ENCODE measurements around the gene DNAH3. TPM values are rescaled to one million over a fixed set of nuclear protein-coding genes. Genes with fewer than 3 reads are reported as not detected.

DNAH3 gene
- total and polyA plus RNA-seq, 2 of the 8 experiments (the other 6 are each of a cell fraction or from before 2014, with no cell fraction given): 0.57 to 0.71 TPM

GRCh38 chr16:20903899-20904506, 246.6 kb downstream of the DNAH3 start:
- Histone ChIP-seq H3K4me2 (ENCODE audit: insufficient read depth in 1 of 2, low read depth in 2 of 2, low read length in 2 of 2) (no peak overlapping the region), H3K27me3 (replicated peaks in 1 of 4; ENCODE audit: control insufficient read depth in 3 of 4, extremely low read depth in 1 of 4, insufficient read depth in 3 of 4, low read length in 3 of 4) (no peaks in the 10 kb centered on the region; a peak in 1 of 7 replicates), H3K23ac (ENCODE audit: insufficient read length) (no peak overlapping the region), H3K79me2 (ENCODE audit: control insufficient read depth in 1 of 2, insufficient read depth in 2 of 2, low read length in 2 of 2) (peaks cover 4 to 27% of the 10 kb centered on the region in 2 experiments; a peak in 2 of 4 replicates), H2AFZ (ENCODE audit: low read length) (no peak overlapping the region), H2BK15ac (ENCODE audit: low read length) (no peak overlapping the region), H4K91ac (replicated peaks; ENCODE audit: insufficient read length, low read length) (no peak overlapping the region), H3K79me1 (ENCODE audit: low read depth, low read length) (no peaks in the 10 kb centered on the region; the same call in 1 of the 2 replicates), H3K36me3 (ENCODE audit: control insufficient read depth in 2 of 4, insufficient read depth in 4 of 4, low read length in 3 of 4) (peaks cover 0 to 5% (median 0%) of the 10 kb centered on the region in 4 experiments; a peak in 1 of 8 replicates), H2BK20ac (ENCODE audit: low read length) (no peak overlapping the region), H2BK12ac (ENCODE audit: low read depth, low read length) (no peak overlapping the region), H4K20me1 (replicated peaks in 1 of 2; ENCODE audit: control insufficient read depth in 1 of 2, insufficient read depth in 2 of 2, low read length in 2 of 2) (no peaks in the 10 kb centered on the region), H3K56ac (replicated peaks; ENCODE audit: insufficient read length, low read depth, low read length) (no peak overlapping the region), H3K23me2 (ENCODE audit: low read depth, low read length) (peaks cover 6% of the 10 kb centered on the region; the same call in 1 of the 2 replicates), H3K9me3 (ENCODE audit: insufficient read depth in 2 of 2, low read depth in 1 of 2, low read length in 1 of 2) (no peaks in the 10 kb centered on the region), H2BK120ac (replicated peaks; ENCODE audit: low read depth, low read length) (no peak overlapping the region), H3K27ac (ENCODE audit: low read depth, low read length) (no peak overlapping the region), H3K4me1 (replicated peaks in 1 of 4; ENCODE audit: control insufficient read depth in 3 of 4, insufficient read depth in 4 of 4, low read length in 3 of 4) (peaks cover 0 to 9% (median 3%) of the 10 kb centered on the region in 4 experiments; a peak in 3 of 7 replicates), H2AK5ac (ENCODE audit: low read depth, low read length) (no peak overlapping the region), H3K9ac (replicated peaks in 1 of 4; ENCODE audit: extremely low read depth in 1 of 4, low read depth in 3 of 4, low read length in 3 of 4) (no peak overlapping the region), H4K8ac (ENCODE audit: extremely low read depth, insufficient read depth, low read length) (no peak overlapping the region), H3K14ac (ENCODE audit: insufficient read length) (no peak overlapping the region), H3K4ac (replicated peaks; ENCODE audit: insufficient read length, low read depth, low read length) (no peak overlapping the region), H3K4me3 (ENCODE audit: extremely low read depth in 1 of 4, insufficient read depth in 2 of 4, low read depth in 3 of 4, low read length in 4 of 4) (no peak overlapping the region), H4K5ac (ENCODE audit: insufficient read length, low read depth, low read length) (no peak overlapping the region), H3K18ac (ENCODE audit: extremely low read depth, low read length) (no peak overlapping the region), H2BK5ac (ENCODE audit: low read depth, low read length) (no peak overlapping the region)
- no peak for FAIRE-seq
- no peak for DNase-seq (ENCODE audit: low read depth in 1 of 2, low spot score in 2 of 2)
- POLR2A ChIA-PET (ENCODE audit: partially characterized antibody): no interaction called here
- CTCF ChIA-PET (ENCODE audit: partially characterized antibody): interaction anchor here (1.1 to 1.9 kb wide), 2 partner anchors 29 to 36 kb away, joined by 3 to 4 read pairs; no protein-coding TSS in a partner anchor
- WGBS, 2 experiments (ENCODE audit: extremely low coverage in 1 of 2, insufficient coverage in 1 of 2, insufficient read length in 1 of 2, insufficient replicate concordance in 2 of 2, low coverage in 1 of 2, low lambda C conversion rate in 2 of 2, missing lambda C conversion rate in 1 of 2): 71% methylated on average over 5 of the region's 5 CpGs; no CpG with 5 or more reads in 1 of the 2 experiments
- TF ChIP-seq PHF8 (conservative IDR thresholded peaks at IDR 0.05; ENCODE audit: low read depth, low read length) (no peak), TBP (IDR thresholded peaks at IDR 0.05; ENCODE audit: low read depth, low read length) (no peak), FOSL1 (IDR thresholded peaks at IDR 0.05; ENCODE audit: insufficient read depth, low read depth, low read length) (no peak), SIX5 (IDR thresholded peaks at IDR 0.05; ENCODE audit: low read depth, low read length) (no peak), CHD2 (IDR thresholded peaks at IDR 0.05; ENCODE audit: low read length) (no peak), SAP30 (IDR thresholded peaks at IDR 0.05; ENCODE audit: insufficient read depth, insufficient replicate concordance, low read length) (no peak), SIN3A (conservative IDR thresholded peaks at IDR 0.05 in 1 of 2, IDR thresholded peaks at IDR 0.05 in 1 of 2; ENCODE audit: low read depth in 1 of 2, low read length in 2 of 2) (no peak), SIRT6 (IDR thresholded peaks at IDR 0.05; ENCODE audit: low read length) (no peak), EZH2 (IDR thresholded peaks at IDR 0.05; ENCODE audit: low read depth, low read length, severe bottlenecking) (no peak), SP4 (IDR thresholded peaks at IDR 0.05; ENCODE audit: low read length) (no peak), TCF12 (IDR thresholded peaks at IDR 0.05; ENCODE audit: low read depth, low read length) (no peak), NANOG (IDR thresholded peaks at IDR 0.05; ENCODE audit: insufficient read depth, low read depth, low read length, poor library complexity, severe bottlenecking) (no peak), JUN (IDR thresholded peaks at IDR 0.05; ENCODE audit: low read depth, low read length) (no peak)

Data from H1 (cell line).